Kidney glomerular epithelial cell (primary cell): ENCODE data around the gene PPIF.
A peak's percentile ranks its signal among the peaks of the same experiment; 100 is the strongest.

Experiments used
- DNase-seq: peaks from one replicate; lab custom pipeline; 2025; lab: John Stamatoyannopoulos, UW

Gene PPIF

DNA sequence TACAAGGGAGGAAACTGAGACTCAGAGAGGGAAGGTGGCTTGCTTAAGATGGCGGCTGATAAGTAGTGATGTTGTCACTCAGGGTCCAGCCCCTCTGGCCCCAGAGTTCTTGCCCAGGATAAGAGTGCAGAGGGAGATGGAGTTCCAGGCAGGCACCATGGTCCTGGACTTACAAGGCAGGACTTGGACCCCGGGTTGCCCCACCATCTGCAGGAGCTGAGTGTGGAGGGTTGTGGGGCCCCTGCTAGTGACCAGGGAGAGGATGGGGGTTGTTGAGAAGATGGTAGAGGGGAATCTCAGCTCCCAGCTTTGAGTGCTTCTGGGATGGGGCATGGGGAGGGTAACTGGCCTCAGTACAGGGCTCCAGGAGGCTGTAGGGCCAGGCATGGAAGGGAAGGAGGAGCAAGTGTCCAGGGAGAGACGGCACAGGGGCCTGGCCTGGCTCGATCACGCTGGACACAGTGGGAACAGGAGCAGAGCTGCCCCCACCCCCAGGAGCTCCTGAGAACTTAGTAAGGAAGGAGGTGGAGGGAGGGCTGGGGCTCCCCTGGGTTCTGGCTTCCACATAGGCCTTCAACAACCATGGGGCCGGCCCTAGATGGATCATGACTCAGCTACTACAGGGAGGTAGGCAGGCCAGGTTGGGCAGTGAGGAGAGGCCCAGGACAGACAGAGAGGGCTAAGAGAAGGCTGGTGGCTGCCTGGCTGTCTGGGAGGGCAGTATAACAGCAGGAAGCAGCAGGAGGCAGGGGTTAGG lies 28.2 kb downstream of the PPIF start:
- DNase-seq, result no peak

DNA sequence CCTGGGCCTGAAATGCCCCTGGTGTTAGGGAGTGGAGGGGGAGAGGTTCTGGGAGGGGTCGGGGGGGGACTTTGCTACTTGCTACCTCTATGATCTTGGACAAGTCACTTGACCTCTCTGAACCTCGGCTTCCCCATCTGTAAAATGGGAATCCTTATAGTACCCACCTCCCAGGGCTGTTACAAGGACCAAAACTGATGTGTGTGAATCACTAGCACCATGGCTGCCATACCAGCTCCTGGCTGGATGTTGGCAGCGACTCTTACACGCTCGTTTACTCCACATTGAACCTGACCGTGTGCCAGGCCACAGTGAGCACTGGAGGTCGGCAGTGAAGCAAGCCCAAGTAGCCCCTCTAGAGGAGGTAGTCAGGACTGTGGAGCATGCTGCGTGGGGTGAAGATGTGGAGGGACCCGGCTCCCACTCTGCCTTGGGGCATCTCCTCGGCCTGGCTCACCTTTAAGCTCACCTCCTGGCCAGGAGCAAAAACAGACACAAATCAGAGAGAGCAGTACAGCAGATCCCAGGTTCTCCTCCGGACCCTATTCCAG lies 28.9 kb downstream of the PPIF start:
- no peak for DNase-seq

DNA sequence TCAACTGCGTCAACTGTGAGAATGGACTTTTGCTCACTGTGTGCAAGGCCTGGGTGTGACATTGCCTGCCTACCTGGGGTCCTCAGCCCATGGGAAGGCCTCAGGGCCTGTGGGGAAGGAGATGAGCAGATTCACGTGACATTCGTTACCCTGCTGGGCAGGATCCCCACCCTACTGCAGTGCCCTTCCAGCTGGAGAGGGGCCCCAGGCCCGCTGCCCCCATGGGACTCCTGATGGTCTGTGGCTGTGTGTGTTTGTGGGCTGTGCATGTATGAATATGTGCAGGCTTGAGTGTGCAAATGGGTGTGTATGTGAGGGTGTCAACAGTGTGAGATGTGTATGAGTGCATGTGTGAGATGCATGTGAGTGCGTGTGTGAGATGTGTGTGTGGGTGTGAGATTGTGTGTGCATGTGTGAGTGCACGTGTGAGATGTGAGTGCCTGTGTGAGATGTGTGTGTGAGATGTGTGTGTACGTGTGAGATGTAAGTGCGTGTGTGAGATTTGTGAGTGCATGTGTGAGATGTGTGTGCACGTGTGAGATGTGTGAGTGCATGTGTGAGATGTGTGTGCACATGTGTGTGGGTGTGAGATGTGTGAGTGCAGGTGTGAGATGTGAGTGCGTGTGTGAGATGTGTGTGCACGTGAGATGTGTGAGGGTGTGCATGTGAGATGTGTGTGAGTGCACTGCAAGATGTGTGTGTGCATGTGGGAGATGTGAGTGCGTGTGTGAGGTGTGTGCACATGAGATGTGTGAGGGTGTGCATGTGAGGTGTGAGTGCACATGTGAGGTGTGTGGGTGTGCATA lies 29.7 kb downstream of the PPIF start:
- DNase-seq, result no peak

DNA sequence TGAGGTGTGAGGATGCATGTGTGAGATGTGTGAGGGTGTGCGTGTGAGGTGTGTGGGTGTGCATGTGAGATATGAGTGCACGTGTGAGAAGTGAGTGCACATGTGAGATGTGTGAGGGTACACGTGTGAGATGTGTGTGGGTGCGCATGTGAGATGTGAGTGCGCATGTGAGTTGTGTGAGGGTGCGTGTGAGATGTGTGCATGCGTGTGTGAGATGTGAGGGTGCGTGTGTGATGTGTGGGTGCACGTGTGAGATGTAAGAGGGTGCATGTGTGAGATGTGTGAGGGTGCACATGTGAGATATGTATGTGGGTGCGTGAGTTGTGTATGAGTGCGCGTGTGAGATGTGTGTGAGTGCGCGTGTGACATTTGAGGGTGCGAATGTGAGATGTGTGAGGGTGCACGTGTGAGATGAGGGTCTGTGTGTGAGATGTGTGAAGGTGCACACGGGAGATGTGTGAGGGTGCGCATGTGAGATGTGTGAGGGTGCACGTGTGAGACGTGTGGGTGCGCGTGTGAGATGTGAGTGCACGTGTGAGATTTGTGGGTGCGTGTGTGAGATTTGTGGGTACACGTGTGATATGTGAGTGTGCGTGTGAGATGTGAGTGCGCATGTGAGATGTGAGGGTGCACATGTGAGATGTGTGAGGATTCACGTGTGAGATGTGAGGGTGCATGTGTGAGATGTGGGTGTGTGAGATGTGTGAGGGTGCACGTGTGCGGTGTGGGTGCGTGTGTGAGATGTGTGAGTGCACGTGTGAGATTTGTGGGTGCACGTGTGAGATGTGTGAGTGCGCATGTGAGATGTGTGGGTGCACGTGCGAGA lies 30.5 kb downstream of the PPIF start:
- no peak for DNase-seq

DNA sequence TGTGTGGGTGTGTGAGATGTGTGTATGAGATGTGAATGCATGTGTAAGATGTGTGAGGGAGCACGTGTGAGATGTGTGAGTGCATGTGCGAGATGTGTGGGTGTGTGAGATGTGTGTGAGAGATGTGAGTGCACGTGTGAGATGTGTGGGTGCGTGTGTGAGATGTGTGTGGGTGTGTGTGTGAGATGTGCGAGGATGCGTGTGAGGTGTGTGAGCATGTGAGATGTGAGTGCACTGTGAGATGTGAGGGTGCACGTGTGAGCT lies 31.0 kb downstream of the PPIF start:
- no peak for DNase-seq

DNA sequence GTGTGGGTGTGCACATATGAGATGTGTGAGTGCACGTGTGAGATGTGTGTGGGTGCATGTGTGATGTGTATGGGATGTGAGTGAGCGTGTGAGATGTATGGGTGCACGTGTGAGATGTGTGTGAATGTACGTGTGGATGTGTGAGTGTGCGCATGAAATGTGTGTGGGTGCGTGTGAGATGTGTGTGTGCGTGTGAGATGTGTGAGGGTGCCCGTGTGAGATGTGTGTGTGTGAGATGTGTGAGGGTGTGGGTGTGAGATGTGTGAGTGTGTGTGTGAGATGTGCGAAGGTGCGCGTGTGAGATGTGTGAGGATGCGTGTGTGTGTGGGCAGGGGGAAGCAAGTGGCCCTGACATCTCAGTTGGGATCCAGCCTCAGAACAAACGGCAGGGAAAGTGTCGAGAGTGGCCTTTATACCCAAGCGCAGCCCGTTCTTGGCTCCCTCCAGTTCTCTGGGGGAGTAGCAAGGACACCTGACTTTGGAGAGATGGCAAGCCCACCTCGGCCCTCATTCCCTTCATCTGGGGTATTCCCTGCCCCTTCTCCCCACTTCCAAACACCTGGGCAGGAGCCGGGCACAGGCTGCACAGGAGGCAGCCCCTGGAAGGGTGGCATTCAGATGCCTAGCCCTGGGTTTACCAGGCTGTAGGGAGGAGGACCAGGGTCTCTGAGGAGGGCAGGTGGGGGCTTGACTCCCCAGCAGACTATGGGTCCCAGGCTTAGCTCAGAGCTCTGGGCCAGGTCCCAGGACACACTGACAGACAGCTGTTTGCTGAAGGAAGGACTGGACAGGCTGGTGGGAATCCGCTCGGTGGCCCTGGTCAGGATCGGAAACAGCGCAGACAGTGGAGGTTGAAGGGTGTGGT lies 31.6 kb downstream of the PPIF start:
- no peak for DNase-seq

DNA sequence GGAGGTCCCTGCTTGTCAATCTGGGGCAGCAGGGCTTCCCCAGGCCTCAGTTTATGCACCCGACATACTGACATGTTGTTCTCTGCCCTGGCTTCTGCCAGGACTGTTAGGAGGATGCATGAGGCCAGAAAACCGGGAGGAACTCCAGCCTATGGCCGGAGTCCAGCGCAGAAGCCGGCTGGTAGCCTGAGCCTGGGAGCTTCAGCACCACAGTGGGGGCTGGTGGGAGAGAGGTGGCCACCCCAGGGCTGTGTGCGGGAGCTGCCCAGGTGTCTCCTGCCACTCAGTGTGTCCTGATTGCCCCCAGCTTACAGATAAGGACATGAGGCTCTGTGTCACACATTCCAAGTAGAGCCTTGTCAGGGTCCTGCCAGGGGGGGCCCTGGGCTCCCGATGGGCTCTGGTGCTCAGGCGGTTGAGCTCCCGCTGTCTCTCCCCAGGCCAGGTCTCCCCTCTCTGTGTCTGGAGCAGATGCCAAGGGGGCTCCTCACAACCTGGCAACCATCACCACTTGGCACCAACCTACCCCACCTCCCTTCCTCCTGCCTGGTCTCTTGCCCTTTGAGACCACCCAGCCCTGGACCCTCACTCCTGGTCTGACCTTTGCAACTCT lies 32.3 kb downstream of the PPIF start:
- no peak for DNase-seq

DNA sequence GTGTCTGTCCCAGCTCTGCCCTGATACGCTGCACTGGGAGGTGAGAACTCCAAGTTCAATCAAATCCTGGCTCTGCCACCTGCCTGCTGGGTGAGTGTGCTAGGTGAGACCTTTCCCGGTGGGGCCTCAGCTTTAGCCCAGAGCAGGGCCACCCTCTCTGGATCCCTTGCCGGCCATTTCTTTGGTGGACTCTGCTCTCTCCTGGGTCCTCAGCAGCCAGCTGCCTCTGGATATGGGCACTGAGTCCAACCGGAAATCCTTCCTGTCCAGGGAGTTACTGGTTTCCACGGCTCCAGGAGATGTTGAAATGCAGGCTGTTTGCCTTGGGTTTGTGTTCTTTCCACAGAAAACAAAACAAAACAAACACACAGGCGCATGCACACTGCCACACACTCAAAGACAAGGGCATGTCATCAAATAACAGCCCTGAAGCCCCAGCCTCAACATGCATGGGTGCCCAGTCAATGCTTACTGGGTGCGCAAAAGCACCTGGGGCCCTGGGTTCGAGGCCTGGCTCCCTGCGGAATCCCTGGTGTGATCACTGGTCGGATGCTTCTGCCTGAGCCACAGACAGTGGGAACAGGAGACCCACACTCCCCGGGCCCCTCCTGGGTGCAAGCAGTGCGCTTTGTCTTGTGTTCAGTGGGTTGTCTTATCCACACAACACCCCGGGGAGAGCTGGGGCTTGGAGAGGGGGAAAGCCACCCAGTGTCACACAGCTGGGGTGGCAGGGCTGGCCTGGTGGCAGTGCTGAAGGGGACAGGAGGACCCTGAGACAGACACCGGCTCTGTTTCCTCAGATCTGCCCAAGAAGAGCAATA lies 33.1 kb downstream of the PPIF start:
- no peak for DNase-seq

DNA sequence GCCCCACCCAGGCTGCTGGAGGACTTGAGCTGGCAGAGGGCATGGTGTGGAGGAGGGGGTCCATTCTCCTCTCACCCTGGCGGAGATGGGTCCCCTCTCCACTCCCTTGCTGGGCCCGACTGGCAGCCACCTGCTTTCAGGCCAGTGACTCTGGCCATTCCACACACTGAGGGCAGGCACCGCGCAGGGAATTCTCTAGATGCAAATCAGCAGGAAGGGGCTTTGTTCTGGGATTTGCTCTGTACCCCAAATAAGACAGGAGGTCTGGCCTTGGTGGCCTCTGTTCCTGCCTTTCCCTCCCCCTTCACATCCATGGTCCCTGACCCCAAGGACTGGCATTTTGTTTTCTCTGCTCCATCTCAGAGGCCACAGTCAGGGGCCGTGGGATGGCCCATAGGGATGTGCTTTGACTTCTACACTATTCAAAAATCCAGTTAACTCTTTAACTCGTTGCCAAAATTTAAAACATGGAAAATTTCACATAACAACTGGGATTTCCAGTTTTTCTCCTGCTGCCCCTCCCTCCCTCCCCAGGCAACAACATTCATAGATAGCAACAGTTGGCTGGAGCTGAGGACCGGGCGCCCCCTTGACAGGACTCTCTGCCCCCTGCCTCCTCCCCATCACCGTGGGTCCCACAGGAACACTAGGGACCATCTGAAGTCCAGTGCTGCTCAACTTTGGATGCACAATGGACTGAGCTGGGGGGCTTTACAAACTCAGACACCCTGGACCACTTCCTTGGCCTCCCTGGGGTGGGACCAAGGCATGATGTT lies 33.9 kb downstream of the PPIF start:
- DNase-seq, result no peak

DNA sequence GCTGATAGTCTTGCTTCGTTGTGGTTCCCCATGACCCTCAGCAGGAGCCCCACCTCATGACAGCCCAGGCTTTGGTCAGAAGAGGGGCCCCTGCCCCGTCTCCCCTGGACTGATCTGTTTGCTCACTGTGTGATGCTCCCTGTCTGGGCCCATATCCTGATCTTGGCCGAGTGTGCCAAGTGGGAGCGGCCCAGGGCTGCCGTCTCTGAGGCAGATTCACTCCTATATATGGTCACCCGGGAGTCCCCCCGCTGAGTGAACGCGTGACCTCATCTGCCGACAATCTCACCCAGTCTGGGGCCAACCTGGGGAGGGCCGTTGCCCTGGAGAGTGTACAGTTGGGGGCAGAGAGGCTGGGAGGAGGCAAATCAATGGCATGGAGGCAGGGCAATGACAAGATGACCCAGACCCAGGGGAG lies 34.5 kb downstream of the PPIF start:
- DNase-seq, result peak; percentile 70

DNA sequence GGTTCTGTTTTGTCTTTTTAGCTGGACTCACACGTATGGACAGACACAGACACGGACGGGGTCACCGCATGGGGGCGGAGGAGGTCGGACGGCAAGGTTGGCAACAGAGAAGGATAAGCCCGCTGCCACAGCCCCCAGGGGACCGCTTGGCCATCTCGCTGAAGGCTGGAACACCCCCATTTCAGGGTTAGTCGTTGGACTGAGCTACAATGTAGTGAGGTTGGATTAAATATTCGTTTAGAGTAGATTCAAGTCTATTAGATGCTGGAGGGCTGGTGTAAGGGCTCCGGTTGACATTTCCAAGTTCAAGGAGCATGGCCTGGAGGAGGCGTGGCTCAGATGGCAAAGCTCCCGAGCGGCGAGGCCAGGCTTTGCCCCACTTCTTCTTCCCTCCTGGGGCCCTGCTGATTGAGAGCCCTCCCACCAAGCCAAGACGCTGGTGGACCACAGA lies 35.2 kb downstream of the PPIF start:
- DNase-seq, result no peak

DNA sequence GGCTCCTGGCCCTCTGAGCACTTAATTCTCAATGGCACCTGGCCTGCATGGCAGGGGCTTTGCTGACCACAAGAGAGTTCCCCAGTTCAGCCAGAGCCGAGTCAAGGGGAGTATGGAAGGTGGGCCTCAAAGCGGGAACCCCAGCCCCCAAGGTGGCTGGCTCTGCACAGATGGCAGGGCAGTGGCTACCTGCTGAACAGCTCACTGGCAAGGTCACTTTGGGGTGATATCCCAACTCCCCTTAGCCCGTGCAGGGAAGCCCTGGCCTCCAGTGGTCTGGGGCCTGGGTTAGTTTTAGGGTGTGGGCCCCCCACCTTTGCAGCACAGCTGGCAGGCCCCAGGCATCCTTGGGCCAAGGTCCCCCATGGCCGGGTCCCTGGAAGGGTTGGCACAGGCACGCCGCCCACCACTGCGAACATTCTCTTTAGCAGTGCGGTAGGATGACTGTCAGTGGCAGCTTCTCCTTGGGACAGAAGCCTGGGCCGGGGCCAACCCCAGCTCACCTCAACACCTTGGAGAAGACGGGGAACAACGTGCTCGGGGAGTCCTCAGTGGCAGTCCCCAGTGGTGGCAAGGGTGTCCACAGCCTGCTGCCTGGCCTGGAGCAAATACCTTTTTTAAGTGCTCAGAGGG lies 36.8 kb downstream of the PPIF start:
- no peak for DNase-seq

DNA sequence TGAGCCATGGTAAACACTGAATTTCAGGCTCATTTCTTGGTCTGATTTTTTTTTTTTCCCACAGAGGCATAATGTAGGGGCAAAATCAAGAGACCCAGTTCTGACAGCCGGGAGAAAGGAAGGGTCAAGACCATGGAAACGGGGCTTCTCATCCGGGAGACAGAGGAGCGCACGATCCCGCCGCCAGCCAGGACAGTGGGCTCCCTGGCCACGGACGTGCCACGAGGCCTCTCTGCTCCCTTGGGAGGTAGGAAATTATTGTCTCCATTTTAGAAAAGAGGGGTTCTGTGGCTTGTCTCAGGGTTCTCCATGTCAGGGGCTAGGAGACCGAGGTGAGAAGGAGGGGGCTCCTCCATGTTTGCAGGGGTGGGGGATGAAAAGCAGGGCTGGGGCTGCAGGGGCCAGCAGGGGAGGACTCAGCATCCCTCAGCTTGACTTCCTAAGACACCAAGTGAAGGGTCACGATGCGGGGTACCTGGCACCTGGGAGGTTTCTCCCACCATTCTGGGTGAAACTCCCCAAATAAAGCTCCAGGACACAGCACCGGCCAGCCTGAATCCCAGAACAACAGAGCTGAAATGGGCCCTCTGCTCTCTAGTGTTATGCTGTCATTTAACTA lies 37.6 kb downstream of the PPIF start:
- DNase-seq, result no peak

DNA sequence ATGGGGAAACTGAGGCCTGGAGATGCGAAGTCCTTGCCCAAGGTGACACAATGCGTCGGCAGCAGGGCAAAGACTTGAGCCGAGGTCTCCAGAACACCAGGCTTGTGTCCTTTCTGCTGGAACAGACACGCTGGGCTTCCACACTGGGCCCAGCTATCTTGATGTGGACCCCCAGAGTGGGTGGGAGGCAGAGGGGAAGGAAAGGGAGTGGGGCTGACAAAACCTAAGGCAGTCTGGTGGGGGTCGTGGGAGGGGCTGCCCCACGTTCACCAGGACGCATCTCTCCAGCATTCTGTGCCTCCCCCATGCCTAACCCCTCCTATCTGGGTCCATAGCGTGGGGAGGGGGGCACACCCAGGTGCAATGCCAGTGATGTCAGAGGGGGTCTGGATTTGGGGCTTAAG lies 38.1 kb downstream of the PPIF start:
- DNase-seq, result no peak

DNA sequence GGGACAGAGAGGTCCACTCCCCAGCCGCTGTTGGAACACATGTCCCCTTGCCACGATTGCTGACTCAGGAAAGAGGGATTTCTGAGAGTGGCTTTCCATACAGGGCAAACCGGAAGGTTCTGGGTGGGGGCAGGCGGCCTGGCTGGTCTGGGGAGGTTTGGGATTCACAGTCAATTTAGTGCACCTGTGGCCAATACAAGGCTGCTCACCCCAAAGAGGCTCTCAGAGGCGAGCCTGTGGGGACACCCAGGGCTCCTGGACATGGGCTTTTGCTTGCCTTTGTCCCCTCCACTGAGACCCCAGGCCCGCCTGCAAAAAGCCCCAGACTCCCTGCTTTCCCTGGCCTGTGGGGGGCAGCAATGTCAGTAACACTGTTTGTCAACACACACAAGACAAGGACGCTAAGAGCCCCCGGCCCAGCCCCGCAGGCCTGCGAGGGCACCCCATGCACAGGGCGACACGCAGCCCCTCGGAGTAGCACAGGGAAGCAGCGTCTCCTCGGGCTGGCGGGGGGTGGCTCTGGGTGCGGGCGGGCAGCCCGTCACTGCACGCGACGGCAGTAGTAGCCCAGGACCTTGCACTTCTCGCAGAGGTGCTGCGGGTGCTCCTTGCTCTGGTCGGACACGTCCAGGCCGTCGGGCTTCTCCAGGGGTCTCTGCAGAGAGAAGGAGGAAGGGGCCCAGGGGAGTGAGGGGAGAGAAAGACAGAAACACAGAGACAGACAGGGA lies 38.7 kb downstream of the PPIF start:
- no peak for DNase-seq

DNA sequence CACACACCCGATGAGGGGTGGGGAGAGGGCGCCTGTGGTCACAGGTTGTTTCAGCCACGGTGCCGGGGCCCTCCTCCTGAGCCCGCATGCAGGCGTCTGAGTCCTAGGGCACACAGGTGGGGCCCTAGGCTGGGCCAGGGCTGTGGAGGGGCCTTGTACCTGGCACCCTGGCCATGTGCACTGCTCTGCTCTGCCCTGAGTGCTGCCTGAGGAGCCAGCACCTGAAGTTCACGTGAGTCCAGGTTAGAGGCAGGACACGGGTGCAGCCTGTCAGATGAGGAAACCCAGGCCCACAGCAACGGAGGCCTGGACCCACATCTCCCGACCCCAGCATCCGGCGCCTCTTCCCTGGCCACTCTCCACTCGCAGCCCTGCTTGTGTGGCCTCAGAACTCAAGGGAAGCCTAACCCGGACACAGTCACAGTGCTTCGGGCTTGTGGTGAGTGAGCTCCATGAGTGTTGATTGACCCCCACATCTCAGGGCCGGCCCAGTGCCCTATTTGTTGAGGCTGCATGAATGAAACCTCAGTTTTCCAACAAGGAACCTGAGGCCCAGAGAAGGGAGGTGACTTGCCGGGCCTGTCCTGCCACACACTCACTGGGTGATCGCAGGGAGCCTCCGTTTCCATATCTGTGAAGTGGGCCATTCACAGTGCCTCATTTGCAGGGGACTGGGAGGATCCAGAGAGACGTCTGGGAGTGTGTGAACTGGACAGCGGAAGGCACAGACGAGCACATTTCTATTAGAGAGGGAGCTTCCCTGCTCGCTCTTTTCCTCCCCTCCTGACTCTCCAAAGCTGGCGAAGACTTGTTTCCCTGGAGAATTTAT lies 39.6 kb downstream of the PPIF start:
- no peak for DNase-seq

DNA sequence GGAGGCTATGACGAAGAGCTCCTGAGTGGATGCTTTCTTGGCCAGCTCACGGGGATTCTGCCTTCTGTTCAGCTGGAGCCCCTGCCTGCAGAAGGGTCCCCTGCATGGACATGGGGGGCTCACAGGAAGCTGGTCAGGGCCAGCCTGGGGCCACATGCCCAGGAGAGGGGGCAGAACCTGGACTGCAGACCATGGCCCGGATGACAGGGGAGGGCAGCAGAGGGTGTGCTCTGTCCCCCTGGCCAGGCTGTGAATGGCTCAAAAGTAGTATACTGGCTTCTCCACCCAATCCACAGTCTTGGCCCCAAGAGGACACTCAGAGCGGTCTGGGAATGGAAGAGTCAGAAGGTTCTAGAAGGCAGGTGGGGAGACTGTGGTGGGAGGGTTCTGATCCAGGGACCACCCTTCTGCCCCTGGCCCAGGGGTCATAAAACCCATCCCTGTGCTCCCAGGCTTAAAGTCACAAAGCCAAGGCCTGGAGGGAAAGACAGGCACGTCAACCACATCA lies 40.3 kb downstream of the PPIF start:
- no peak for DNase-seq
